GM12878 (cell line): ENCODE results near the gene DCDC1.

Source experiments
- CBFB ChIP-seq: IDR thresholded peaks from 2 replicates; pipeline ENCODE4 v1.6.1; 2016; ENCODE audit warnings: antibody characterized with exemption, low read depth
- EP300 ChIP-seq, 2 experiments: fragments of 150-350 bp in 1 of 2; IDR thresholded peaks; 2 replicates each; pipeline ENCODE4 v1.6.1; 2011 to 2012; ENCODE audit warnings: low read depth in 2 of 2, low read length in 2 of 2, borderline replicate concordance in 1 of 2, improper control_type of control experiment in 1 of 2, inconsistent platforms in 1 of 2; ENCODE audit not compliant: control insufficient read depth in 1 of 2
- SIN3A ChIP-seq: IDR thresholded peaks from 2 replicates; pipeline ENCODE4 v1.6.1; 2012; ENCODE audit warnings: low read depth, low read length, improper control_type of control experiment
- TF ChIP-seq, protein P1 (sequence below), 3 experiments: IDR thresholded peaks in 2 of 3; conservative IDR thresholded peaks in 1 of 3; 2 replicates each; pipeline ENCODE4 v1.5.1; 2011; ENCODE audit warnings: low read depth in 3 of 3, low read length in 3 of 3, mild to moderate bottlenecking in 3 of 3, control low read depth in 2 of 3, moderate library complexity in 2 of 3, inconsistent platforms in 1 of 3, mixed read lengths in 1 of 3; ENCODE audit not compliant: control insufficient read depth in 2 of 3, insufficient read depth in 1 of 3; ENCODE audit errors: extremely low read depth in 1 of 3

DNA sequence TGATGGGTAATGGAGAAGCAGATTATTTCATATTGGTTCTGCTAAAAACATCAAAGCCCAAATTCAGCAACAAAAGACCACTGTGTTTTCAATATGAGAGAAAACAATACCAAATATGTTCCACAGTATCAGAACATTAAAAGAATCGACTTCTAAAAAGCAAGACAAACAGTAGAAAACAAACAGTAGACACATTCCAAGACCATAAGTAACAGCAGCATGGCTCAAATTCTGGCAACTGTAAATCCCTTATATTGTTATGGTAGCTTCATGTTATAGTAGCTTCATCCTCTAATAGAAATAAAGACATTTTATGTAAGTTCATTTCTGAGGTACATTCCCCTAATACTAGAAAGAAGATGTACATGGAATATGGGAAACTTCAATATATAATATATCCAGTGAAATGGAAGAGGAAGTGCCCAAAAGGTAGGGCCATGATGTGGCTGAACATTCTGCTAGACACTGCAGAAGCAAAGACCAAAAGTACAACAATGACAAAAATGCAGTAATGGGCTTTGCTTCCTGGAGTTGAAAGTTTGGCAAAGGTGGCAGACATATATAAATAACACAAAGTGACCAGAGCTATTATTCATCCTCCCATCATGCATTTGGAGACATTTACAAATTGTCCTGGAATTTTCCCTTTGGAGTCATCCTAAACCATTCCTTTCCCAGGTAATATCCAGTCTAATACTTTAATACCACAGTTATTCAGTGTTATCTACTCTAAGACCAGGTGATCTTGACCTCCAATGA is 299.9 kb downstream of the DCDC1 start:
- TF ChIP-seq EP300 (IDR thresholded peaks at IDR 0.05; ENCODE audit: borderline replicate concordance in 1 of 2, control insufficient read depth in 1 of 2, low read depth in 2 of 2, low read length in 2 of 2) (no peak), SIN3A (no peak), CBFB (no peak)
- TF ChIP-seq, protein P1, sequence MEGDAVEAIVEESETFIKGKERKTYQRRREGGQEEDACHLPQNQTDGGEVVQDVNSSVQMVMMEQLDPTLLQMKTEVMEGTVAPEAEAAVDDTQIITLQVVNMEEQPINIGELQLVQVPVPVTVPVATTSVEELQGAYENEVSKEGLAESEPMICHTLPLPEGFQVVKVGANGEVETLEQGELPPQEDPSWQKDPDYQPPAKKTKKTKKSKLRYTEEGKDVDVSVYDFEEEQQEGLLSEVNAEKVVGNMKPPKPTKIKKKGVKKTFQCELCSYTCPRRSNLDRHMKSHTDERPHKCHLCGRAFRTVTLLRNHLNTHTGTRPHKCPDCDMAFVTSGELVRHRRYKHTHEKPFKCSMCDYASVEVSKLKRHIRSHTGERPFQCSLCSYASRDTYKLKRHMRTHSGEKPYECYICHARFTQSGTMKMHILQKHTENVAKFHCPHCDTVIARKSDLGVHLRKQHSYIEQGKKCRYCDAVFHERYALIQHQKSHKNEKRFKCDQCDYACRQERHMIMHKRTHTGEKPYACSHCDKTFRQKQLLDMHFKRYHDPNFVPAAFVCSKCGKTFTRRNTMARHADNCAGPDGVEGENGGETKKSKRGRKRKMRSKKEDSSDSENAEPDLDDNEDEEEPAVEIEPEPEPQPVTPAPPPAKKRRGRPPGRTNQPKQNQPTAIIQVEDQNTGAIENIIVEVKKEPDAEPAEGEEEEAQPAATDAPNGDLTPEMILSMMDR (IDR thresholded peaks at IDR 0.05 in 2 of 3, conservative IDR thresholded peaks at IDR 0.05 in 1 of 3; ENCODE audit: control insufficient read depth in 2 of 3, extremely low read depth in 1 of 3, insufficient read depth in 1 of 3, low read depth in 3 of 3, low read length in 3 of 3): no peak
